AG10803 (cell line): ENCODE data around the gene HHLA2.

ENCODE experiments used
- DNase-seq: peaks from one replicate; pipeline ENCODE4 v3.0.0; 2010; ENCODE audit warnings: low read depth
- H3K4me3 ChIP-seq: 2 replicates; pipeline ENCODE4 v1.5.1; 2011; ENCODE audit warnings: mild to moderate bottlenecking, low read length, control low read depth
- CTCF ChIP-seq: conservative IDR thresholded peaks from 2 replicates; pipeline ENCODE4 v1.5.1; 2011; ENCODE audit warnings: mild to moderate bottlenecking, low read length, control low read depth, inconsistent platforms

Gene HHLA2

GRCh38 chr3:108404368-108404767, 108.0 kb downstream of the HHLA2 start:
- TF ChIP-seq CTCF = no peak
- H3K4me3 ChIP-seq = no peak overlapping the region
- no peak for DNase-seq

- peak; percentile 46 for DNase-seq
- no peak overlapping the region for H3K4me3 ChIP-seq
- no peak for TF ChIP-seq CTCF
These were observed 109.8 kb downstream of the HHLA2 start for GRCh38 chr3:108406063-108406660.

GRCh38 chr3:108406661-108407206, 110.4 kb downstream of the HHLA2 start:
- TF ChIP-seq CTCF = peak; percentile 91

GRCh38 chr3:108407886-108408285, 111.5 kb downstream of the HHLA2 start:
- DNase-seq = no peak
- H3K4me3 ChIP-seq = no peak overlapping the region
- no peak for TF ChIP-seq CTCF

More at GRCh38 chr3:108406661-108407206, 110.4 kb downstream of the HHLA2 start:
- H3K4me3 ChIP-seq = no peak overlapping the region
- peak; percentile 76 for DNase-seq

- no peak for TF ChIP-seq CTCF
- no peak overlapping the region for H3K4me3 ChIP-seq
- no peak for DNase-seq
These were observed 112.8 kb downstream of the HHLA2 start for GRCh38 chr3:108408883-108409799.

GRCh38 chr3:108409800-108410178, 113.4 kb downstream of the HHLA2 start:
- H3K4me3 ChIP-seq = no peak overlapping the region
- TF ChIP-seq CTCF = no peak
- no peak for DNase-seq
